MM.1S (cell line): Measurements from ENCODE around the gene CEBPE.

Experiments
- CTCF ChIP-seq: fragments of 300-600 bp; sonication (generic); IDR thresholded peaks from 2 replicates; pipeline ENCODE4 v1.5.1; 2016; ENCODE audit warnings: antibody characterized with exemption, low read length, mixed read lengths
- EZH2 ChIP-seq: fragments of 300-600 bp; sonication (generic); optimal IDR thresholded peaks from 2 replicates; pipeline ENCODE3; 2017; ENCODE audit warnings: low read depth, mild to moderate bottlenecking, antibody characterized with exemption, low read length, mixed read lengths
- EZH2phosphoT487 ChIP-seq: fragments of 300-600 bp; sonication (generic); IDR thresholded peaks from 2 replicates; pipeline ENCODE4 v1.6.1; 2018; ENCODE audit warnings: antibody characterized with exemption, low read length

GRCh38 chr14:23113431-23114119 lies 5.5 kb downstream of the CEBPE start:
- TF ChIP-seq CTCF (no peak), EZH2 (no peak), EZH2phosphoT487 (no peak)
